Omental fat pad (tissue), 4 donors: ENCODE results near the gene STX18. TPM values are rescaled to one million over a fixed set of nuclear protein-coding genes. Genes with fewer than 3 reads are reported as not detected.

ENCODE experiments used
- ATAC-seq: fragments of 150-250 bp; one replicate; pipeline ENCODE4 v1.9.1; 2016; ENCODE audit warnings: mild to moderate bottlenecking, moderate library complexity; ENCODE audit not compliant: low FRiP score
- DNase-seq: peaks from one replicate; pipeline ENCODE4 v3.0.0-alpha.2; 2019; ENCODE audit warnings: low spot score
- CTCF ChIP-seq, 3 donors: fragments of 450-650 bp; IDR thresholded peaks; one replicate each; pipeline ENCODE4 v1.5.1; 2016 to 2017; ENCODE audit warnings: antibody characterized with exemption in 3 of 3, mild to moderate bottlenecking in 3 of 3, moderate library complexity in 2 of 3
- total RNA-seq, 4 donors: library from RNA; depleted of rRNA; stranded (reverse); fragments of >200 nt; gene quantifications; one replicate each; pipeline ENCODE4 v1.1.0, GENCODE V29; 2016

STX18 gene
- total RNA-seq, 4 donors from 2014 or later = 17.7 to 30.1 (median 23.0) TPM

GRCh38 chr4:4395371-4395770, 146.5 kb downstream of the STX18 start:
- no peak for DNase-seq
- ATAC-seq = no peak
- no peak for TF ChIP-seq CTCF (IDR thresholded peaks at IDR 0.05)

GRCh38 chr4:4394644-4395043, 147.2 kb downstream of the STX18 start:
- DNase-seq (no peak), ATAC-seq (peak; percentile 88)
- TF ChIP-seq CTCF (IDR thresholded peaks at IDR 0.05) = no peak

- no peak for ATAC-seq
- no peak for DNase-seq
- TF ChIP-seq CTCF (IDR thresholded peaks at IDR 0.05) = no peak
These were observed 149.2 kb downstream of the STX18 start for GRCh38 chr4:4392501-4393183.

GRCh38 chr4:4391866-4392265, 150.0 kb downstream of the STX18 start:
- no peak for DNase-seq
- TF ChIP-seq CTCF (IDR thresholded peaks at IDR 0.05) = no peak
- ATAC-seq = no peak

DNA sequence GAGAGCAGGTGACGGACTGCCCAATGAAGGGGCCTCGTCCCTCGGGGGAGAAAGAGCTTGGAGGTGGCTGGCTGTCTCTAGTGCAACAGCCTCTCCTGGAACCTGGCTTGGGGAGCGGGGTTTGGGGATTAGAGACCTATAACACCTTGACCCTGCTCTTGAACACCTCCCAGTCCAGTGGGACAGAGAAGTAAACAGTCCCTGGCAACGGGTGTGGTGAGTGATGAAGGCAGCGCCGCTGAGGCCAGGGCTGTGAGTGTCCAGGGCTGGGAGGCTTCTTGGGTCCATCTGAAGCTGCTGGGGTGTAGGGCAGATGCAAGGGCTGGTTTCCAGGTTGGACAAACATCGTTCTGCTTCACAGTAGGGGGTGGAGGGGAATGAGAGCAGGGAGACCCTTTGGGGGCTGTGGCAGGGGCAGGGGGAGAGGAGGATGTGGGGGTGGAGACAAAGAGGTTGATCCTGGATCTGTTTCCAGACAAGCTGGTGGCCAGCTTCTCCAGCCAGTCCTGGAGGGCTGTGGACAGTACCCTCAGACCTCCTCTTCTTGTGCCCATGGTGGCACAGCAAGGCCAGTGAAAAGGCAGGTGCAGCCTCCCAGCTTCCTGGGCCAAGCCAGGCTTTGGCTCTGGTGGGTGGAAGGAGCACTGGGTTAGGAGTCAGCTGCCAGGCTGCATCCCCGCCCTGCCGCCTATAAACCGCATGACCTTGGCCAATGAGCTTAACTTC, 151.2 kb downstream of the STX18 start:
- TF ChIP-seq CTCF (IDR thresholded peaks at IDR 0.05) = no peak
- ATAC-seq (no peak), DNase-seq (no peak)

GRCh38 chr4:4390046-4390445, 151.8 kb downstream of the STX18 start:
- DNase-seq (no peak), ATAC-seq (no peak)
- no peak for TF ChIP-seq CTCF (IDR thresholded peaks at IDR 0.05)
